A549 (cell line): ENCODE results near the gene EPB42.

Source experiments
- E2F6 ChIP-seq: IDR thresholded peaks from 2 replicates; pipeline ENCODE4 v1.6.1; 2012; ENCODE audit warnings: low read depth, borderline replicate concordance
- EP300 ChIP-seq, 2 experiments: fragments of >200 bp; sonication (Bioruptor Twin); formaldehyde crosslinking; IDR thresholded peaks; 2 replicates in 1 of 2; 3 replicates in 1 of 2; pipeline ENCODE4 v1.6.1; 2016 to 2017
- ESRRA ChIP-seq: fragments of 150-350 bp; IDR thresholded peaks from 2 replicates; pipeline ENCODE4 v1.6.1; 2014; ENCODE audit warnings: mild to moderate bottlenecking, low read length, borderline replicate concordance
- HDAC2 ChIP-seq: fragments of 200-600 bp; sonication (generic); IDR thresholded peaks from 2 replicates; pipeline ENCODE4 v1.6.1; 2016
- HOXB5 ChIP-seq: fragments of 250-450 bp; sonication (Bioruptor Pico); IDR thresholded peaks from 2 replicates; pipeline ENCODE4 v1.5.0; 2020; ENCODE audit warnings: mild to moderate bottlenecking, moderate library complexity
- MAFK ChIP-seq: fragments of 450-650 bp; IDR thresholded peaks from 2 replicates; pipeline ENCODE4 v1.6.1; 2014; ENCODE audit not compliant: partially characterized antibody
- POLR2A ChIP-seq: IDR thresholded peaks from 2 replicates; pipeline ENCODE4 v1.6.1; 2012; ENCODE audit warnings: mild to moderate bottlenecking, low read length
- USF2 ChIP-seq: fragments of 450-650 bp; IDR thresholded peaks from 2 replicates; pipeline ENCODE4 v1.6.1; 2014; ENCODE audit warnings: antibody characterized with exemption
- TF ChIP-seq, protein P1 (sequence below): fragments of >200 bp; sonication (Bioruptor Twin); formaldehyde crosslinking; IDR thresholded peaks from 3 replicates; pipeline ENCODE4 v1.5.1; 2016

- TF ChIP-seq HOXB5 (CRISPR knock-in tag) (no peak), EP300 (IDR thresholded peaks at IDR 0.05) (no peak), MAFK (no peak), POLR2A (no peak), ESRRA (no peak), USF2 (no peak), HDAC2 (no peak), E2F6 (no peak)
- TF ChIP-seq, protein P1, sequence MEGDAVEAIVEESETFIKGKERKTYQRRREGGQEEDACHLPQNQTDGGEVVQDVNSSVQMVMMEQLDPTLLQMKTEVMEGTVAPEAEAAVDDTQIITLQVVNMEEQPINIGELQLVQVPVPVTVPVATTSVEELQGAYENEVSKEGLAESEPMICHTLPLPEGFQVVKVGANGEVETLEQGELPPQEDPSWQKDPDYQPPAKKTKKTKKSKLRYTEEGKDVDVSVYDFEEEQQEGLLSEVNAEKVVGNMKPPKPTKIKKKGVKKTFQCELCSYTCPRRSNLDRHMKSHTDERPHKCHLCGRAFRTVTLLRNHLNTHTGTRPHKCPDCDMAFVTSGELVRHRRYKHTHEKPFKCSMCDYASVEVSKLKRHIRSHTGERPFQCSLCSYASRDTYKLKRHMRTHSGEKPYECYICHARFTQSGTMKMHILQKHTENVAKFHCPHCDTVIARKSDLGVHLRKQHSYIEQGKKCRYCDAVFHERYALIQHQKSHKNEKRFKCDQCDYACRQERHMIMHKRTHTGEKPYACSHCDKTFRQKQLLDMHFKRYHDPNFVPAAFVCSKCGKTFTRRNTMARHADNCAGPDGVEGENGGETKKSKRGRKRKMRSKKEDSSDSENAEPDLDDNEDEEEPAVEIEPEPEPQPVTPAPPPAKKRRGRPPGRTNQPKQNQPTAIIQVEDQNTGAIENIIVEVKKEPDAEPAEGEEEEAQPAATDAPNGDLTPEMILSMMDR: peak; percentile 50
These were observed 16.6 kb downstream of the EPB42 start for GRCh38 chr15:43204016-43204901.
